NCI-H345 treated with DMSO at 0.1 percent for 48 hours (cell line): ENCODE data around the gene DDI1.
"Not testable (repeated sequence)": the region's sequence is repeated elsewhere in the genome, so short reads cannot be mapped to it uniquely, and the experiment has no call there.

ENCODE experiments used
- DNase-seq: peaks from one replicate; lab custom pipeline; 2025; ENCODE audit not compliant: unreplicated experiment; lab: John Stamatoyannopoulos, UW

The DDI1 gene

GRCh38 chr11:104036995-104037394, 555 bp downstream of the DDI1 start:
- DNase-seq = no peak

- no peak for DNase-seq
These were observed 5.4 kb downstream of the DDI1 start for GRCh38 chr11:104041792-104042191.

- no peak for DNase-seq
These were observed 6.7 kb downstream of the DDI1 start for GRCh38 chr11:104043142-104043541.

- DNase-seq = no peak
These were observed 7.3 kb downstream of the DDI1 start for GRCh38 chr11:104043678-104044239.

- DNase-seq = no peak
These were observed 9.9 kb downstream of the DDI1 start for GRCh38 chr11:104046331-104046730.

GRCh38 chr11:104046858-104047257, 10.4 kb downstream of the DDI1 start:
- not testable (repeated sequence) for DNase-seq

- no peak for DNase-seq
These were observed 12.7 kb downstream of the DDI1 start for GRCh38 chr11:104049116-104049515.

- no peak for DNase-seq
These were observed 15.3 kb downstream of the DDI1 start for GRCh38 chr11:104051778-104052177.

GRCh38 chr11:104053743-104054478, 17.5 kb downstream of the DDI1 start:
- DNase-seq = no peak

- no peak for DNase-seq
These were observed 18.6 kb downstream of the DDI1 start for GRCh38 chr11:104054911-104055529.

GRCh38 chr11:104055596-104055995, 19.2 kb downstream of the DDI1 start:
- DNase-seq = no peak

GRCh38 chr11:104057908-104058307, 21.5 kb downstream of the DDI1 start:
- DNase-seq = no peak

- DNase-seq = no peak
These were observed 22.2 kb downstream of the DDI1 start for GRCh38 chr11:104058680-104059079.

- no peak for DNase-seq
These were observed 23.8 kb downstream of the DDI1 start for GRCh38 chr11:104060004-104060794.

GRCh38 chr11:104060820-104061219, 24.4 kb downstream of the DDI1 start:
- DNase-seq = no peak

GRCh38 chr11:104061853-104062521, 25.5 kb downstream of the DDI1 start:
- no peak for DNase-seq

GRCh38 chr11:104064034-104064630, 27.7 kb downstream of the DDI1 start:
- DNase-seq = no peak

GRCh38 chr11:104067534-104067933, 31.1 kb downstream of the DDI1 start:
- no peak for DNase-seq

GRCh38 chr11:104073950-104074705, 37.7 kb downstream of the DDI1 start:
- no peak for DNase-seq

- DNase-seq = no peak
These were observed 38.7 kb downstream of the DDI1 start for GRCh38 chr11:104075091-104075490.
